Stomach (tissue), 4 donors: ENCODE data around the gene IFI27.

Experiments
- CTCF ChIP-seq, 7 experiments: fragments of 450-650 bp in 4 of 7; fragments of 200-600 bp in 3 of 7; sonication (generic) in 3 of 7; IDR thresholded peaks; one replicate each; pipeline ENCODE4 v1.5.1; 2016 to 2019; ENCODE audit warnings: antibody characterized with exemption in 7 of 7, control low read depth in 2 of 7, mild to moderate bottlenecking in 1 of 7
- EP300 ChIP-seq: sonication (generic); formaldehyde crosslinking; IDR thresholded peaks from one replicate; pipeline ENCODE4 v1.6.1; 2017; ENCODE audit warnings: antibody characterized with exemption
- POLR2A ChIP-seq, 4 donors: fragments of 450-650 bp; IDR thresholded peaks; one replicate each; pipeline ENCODE4 v1.6.1; 2016; ENCODE audit warnings: antibody characterized with exemption in 4 of 4, control low read depth in 2 of 4, mild to moderate bottlenecking in 1 of 4, moderate library complexity in 1 of 4
- POLR2AphosphoS5 ChIP-seq, 3 donors: sonication (generic); formaldehyde crosslinking; IDR thresholded peaks; one replicate each; pipeline ENCODE4 v1.6.1; 2016; ENCODE audit warnings: antibody characterized with exemption in 3 of 3

- TF ChIP-seq CTCF (IDR thresholded peaks at IDR 0.05) (no peak), POLR2A (IDR thresholded peaks at IDR 0.05) (no peak), POLR2AphosphoS5 (IDR thresholded peaks at IDR 0.05) (no peak), EP300 (no peak)
Measured at GRCh38 chr14:94129758-94130414, 19.4 kb downstream of the IFI27 start.
